HG03045 (cell line): ENCODE data around the gene PIEZO2.

Experiments
- ATAC-seq: cut with Tn5 transposase; IDR thresholded peaks from one replicate; pipeline ENCODE4 v1.9.1; 2021; ENCODE audit warnings: mild to moderate bottlenecking, moderate library complexity; ENCODE audit not compliant: unreplicated experiment

PIEZO2 gene

DNA sequence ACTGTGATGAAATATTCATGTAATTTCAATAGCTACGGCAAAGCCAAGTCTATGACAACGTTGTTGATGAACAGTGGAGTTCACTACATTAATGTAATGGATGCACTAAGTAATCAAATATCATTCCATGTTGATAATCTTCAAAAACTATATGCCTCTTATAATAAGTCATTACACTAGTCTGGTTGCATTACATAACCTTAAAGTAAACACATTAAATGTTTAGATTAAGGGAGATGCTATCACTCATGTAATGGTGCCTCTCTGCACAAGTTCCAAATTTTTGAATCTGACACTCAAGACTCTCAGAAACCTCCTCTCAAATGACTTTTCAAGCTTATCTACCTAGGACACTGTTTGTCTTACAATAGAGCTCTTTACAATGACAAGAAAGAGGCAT is 35.4 kb downstream of the PIEZO2 start:
- no peak for ATAC-seq

DNA sequence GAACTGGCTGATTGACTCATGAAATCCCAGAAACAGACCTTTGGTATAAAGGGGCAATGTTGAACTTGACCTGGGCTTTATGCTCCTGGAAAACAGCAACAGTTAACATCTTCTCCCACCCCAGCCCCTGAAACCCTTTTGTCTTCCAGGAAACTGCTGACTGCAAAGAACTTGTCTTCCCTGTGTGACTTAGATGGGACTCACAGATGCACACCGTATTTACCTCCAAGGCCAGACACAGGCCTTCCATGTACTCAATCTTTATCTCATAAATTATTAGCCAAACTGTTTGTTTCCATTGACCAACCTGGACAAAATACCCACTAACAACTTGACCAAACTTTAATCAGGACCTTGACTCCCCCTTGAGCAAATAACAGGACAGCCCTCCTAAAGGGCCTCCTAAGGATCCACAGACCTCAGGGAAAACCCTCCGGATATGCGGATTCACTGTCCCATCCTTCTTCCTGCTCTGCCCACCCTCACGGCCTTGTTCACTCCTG is 36.3 kb downstream of the PIEZO2 start:
- ATAC-seq, result no peak

DNA sequence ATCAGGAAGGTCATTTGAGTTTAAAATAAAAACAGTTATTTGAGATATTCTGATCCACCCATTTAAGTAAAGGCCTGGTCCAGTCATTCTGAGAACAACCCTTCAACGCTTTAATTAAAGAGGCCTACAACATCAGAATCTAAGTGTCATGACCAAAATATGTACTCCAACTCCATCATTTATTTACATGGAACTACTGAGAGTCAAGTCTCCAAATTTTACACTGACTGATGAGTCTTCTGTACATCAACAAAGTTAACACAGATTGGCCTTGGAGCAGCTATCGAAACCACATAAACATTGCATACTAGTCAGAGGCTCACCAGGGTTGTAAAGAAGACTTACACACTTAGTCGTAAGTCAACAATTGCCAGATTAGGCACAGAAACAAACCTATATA is 37.1 kb downstream of the PIEZO2 start:
- ATAC-seq, result no peak

DNA sequence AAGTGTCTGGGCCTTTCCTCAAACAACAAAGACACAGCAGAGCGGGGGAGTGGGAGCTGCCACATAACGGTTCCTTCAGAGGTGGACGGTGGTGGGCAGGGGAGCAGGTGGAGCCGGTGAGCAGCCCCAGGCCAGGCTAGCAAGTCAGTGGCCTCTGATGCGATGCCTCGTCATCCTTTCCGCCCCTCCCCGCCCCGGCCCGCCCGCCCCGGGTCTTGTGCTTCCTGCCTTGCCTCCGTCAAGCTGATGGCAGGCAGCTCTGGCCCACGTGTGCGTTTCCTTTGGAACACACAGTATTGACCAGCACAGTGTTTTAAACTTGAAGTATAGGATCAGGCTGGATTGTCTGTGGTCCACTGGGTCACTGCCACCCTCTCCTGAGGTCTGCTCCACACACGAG is 38.9 kb downstream of the PIEZO2 start:
- ATAC-seq, result no peak

DNA sequence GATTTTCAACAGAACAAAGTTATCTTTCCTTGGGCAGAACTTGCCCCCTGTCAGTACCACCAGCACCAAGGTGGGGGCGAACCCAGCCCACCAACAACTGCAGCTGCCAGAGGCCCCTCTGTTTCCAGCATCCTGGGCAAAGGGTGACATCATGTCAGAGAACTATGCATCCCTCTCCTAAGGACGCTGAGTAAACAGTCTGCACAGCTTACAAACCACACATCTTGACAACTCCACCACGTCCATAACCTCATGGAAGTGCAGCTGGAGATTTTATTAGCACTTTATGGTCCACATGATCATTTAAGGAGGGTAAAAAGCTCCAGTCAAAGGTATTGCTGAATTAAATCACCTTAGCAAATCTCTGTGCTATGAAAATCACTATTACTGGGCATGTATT is 40.4 kb downstream of the PIEZO2 start:
- no peak for ATAC-seq

DNA sequence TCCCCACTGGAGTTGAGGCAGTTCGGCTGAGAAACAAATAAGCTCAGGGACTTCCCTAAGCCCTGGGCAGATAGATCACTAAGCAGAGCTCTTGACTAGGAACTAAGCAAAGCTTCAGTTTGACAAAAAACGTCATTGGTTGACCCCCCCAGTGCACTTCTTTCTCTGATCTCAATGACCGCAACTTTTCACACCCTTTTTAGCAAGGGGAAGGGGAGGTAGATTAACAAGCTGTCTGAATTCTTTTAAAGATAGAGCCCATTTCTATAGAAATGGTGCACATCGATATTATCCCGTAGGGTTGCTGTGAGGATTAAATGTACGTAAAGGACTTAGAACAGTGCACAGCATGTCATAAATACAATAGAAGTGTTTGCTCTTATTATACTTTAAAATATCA is 42.5 kb downstream of the PIEZO2 start:
- no peak for ATAC-seq

DNA sequence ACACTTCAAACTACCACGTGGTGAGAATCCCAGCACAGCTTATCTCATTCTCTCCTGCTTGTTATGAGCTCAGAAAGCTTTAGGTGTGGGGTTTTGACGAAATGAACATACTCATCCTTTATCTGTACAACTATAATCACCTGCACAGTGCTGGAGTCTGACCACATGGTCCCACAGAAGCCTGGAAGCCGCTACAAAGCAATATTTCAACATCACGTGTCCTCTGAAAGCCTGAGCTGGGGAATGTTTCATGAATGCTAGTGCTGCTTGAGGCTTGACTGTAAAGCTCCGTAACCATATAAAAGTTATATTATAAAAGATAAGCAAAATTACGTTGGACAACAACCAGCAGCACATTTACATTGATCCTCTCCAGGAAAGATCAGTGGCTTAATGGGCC is 43.9 kb downstream of the PIEZO2 start:
- no peak for ATAC-seq

DNA sequence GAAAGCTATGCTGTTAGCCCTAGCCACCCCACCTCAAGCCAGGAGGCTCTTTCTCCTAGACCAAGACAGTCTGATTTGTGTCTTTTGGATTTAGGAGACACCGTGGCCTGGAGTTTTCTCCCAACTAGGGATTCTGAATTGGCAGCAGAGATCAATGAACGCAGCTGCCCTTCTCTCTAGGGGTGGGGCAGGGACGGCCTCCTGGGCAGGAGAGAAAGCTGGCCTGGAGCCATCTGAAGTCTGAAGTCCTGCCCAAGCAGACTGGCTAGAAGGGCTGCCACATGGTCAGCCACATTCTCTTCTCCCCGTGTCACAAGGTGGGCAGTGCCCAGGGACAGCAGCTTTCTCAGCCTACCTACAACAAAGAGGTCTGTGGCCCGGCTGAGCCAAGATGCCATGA is 45.1 kb downstream of the PIEZO2 start:
- ATAC-seq, result no peak

DNA sequence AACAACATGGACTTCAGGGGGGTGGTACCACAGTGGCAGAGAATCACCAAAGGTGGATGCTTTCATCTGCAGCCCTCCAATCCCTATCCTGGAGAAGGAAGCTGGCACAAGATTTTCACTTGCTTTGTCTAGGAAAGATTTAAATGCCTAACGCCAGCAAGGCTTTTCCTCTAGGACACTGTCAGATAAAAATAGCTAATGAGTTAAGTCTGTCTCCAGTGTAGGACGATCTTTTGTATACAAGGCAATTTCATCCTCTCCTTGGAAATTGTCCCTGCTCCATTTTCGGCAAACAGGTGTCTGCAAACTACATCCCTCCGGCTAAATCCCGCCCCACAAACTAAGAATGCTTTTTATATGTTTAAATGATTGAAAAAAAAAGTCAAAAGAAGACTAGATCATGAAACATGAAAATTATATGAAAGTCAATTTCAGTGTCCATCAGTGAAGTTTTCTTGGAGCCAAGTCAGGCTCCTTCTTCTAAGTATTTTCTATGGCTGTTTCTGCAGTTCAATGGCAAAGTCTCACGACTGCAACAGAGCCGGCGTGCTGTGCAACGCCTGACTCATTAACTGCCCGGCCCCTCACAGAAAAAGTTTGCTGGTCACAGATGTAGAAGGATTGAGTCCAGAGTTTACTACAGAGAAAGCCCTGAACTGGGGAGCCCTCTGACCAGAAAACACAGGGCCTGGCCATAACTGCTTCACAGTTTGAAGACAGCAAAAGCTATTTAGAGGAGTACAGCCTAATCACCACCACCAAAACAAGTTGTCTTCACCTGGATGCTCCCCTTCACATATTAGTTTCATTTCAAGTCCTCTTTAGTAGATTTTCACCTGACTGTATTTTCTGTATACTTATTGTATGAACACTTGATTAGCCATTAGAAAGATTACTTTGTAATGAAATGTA is 52.3 kb downstream of the PIEZO2 start:
- ATAC-seq, result no peak

DNA sequence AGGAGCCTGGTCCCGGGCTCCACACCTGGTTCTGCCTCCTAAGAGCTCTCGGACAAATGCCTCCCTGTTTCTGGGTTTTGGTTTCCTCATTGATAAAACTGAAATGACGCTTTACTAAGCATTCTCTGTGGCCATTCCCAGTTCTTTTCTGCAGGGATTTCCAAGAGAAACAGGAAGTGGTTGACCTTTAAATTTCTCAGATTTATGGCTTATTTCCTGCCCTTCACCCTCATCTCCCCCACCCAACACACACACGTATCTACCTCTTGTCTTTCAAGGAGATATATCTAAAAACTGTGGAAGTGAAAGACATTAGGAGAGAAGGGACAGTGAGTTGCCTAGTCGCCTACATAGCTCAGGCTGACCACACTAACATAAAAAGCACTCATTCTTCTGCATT is 53.0 kb downstream of the PIEZO2 start:
- ATAC-seq, result no peak

DNA sequence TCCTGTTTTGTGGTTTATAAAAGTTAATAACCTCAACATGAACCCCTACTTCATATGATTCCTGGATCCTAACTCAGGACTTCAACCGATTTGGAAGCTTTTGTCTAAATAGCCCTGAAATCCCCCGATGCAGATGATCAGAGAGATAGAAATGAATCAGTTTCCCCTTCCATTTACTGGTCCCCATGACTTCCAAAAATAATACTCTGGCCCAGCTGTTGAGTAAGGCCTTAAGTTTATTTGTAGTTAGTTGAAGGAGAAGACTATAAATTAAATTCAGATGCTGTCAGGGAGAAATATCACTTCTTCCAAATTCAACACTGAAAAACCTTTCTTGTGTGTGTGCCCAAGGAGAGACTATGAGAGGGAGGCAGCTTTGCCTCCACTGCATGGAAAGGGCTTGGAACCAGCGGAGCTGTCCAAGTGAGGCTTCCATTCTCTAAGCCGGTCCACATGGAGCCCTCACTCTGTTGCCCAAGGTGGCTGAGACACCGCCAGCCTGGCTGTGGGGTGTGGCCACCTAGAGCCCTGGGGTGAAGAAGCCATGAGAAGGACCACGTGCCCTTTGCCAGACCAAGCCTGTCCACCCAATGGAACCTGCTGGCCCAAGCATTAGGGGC is 53.6 kb downstream of the PIEZO2 start:
- no peak for ATAC-seq

DNA sequence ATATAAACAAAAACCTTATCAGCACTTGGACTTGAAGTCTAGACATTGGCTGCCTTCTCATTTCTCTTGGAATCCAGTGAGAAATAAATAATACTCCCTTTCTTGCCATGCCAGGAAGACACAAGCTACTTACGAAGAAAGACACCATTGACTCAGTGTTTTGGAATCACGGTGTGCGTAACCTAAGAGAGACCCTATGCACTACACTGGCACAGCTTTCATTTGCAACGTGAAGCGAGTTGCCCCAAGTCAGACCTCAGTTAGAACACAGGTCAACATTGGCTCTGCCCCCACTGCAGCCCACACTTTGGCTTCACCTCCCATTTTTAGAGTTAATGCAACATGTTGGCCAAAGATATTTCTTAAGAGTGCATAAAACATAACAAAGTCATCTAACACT is 54.2 kb downstream of the PIEZO2 start:
- ATAC-seq, result no peak

DNA sequence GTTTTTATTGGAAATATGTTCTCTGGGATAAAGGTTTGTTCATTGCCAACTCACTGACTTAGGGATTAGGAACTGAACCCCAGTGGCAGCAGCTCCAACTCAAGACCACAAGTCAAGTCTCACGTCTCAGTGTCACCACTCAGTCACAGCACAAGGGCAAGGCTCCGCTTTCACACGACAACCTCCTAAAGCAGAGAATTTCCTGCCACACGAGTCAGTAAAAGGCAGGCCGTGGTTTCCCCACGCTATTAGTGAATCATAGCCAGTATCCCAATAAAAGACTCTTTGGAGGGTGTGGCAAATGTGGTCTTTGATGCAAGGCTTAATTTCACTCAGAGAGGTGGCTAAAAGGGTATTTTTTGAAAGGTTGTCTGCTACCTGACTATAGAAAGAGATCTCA is 57.6 kb downstream of the PIEZO2 start:
- no peak for ATAC-seq

DNA sequence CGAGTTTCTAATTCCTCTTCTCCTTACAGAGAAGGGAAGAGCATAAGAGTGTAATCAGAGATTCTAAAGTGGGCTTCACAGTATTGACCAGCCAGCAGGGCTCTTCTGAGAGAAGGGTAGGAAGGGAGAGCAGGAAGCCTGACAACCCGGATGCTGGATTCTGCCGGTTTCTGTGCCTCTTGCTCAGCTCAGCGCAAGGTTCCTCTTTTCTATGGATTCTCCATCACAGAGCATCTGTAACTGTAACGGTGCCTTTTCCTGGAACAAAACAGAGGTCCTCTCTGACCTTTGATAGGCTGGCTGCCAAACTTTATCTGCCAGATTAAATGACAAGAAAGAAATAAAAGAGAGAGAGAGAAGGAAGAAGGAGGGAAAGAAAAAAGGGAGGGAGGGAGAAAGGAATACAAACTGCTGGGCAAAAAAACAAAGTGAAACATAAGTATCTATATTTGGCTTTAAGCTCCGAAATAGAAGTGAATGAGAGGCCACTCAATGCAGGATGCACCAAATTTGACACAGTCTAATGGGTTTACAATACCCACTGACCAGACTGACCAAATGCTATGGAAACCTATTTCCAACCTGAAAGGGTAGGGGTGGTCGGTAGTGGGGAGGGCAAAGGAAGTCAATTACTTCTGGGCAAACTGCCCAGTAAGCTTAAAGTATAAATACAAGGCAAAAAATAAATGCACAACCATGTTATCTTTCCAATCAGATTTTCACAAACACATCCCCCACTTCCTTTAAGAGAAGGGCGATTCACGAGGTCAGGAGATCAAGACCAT is 59.2 kb downstream of the PIEZO2 start:
- no peak for ATAC-seq

DNA sequence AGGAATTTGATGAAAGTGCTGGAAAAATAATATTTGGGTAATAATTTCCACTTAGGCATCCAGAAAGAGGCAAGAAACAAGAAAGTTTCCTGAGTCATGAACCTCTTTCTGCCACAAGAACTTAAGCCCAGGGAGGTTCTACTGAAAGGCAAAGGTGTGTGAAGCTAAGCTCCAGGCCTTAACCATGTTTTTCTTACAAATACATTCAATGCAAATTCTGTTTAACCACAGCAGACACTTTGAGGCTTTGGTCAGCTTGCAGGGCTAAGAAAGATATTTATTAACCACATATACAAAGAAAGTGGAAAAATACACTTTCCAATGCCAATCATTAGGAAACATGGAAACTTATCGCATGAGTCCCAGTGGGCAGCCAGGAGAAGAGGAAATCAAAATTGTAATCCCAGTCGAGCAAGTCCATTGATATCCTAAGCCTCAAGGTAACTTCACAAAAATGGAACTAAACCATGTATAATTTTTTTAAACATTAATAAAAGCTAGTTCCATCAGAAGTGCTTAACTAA is 68.3 kb downstream of the PIEZO2 start:
- no peak for ATAC-seq

DNA sequence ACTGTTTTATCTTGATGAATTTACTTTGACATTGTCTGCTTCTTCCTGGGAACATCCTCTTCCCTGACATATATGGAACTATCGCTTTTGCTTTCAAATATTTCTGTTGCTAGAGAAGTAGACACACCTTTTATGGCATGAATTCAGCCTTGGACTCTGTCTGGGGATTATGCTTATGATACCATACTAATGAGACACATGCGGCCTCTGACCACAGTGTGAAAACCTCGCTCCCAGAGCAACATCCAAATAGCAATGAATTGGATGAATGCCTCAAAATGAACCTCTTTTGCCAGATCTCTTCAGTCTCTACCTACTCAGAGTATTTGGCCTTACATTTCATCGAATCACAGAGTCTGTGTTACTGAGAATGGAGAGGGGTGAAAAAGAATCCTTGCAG is 70.9 kb downstream of the PIEZO2 start:
- no peak for ATAC-seq

DNA sequence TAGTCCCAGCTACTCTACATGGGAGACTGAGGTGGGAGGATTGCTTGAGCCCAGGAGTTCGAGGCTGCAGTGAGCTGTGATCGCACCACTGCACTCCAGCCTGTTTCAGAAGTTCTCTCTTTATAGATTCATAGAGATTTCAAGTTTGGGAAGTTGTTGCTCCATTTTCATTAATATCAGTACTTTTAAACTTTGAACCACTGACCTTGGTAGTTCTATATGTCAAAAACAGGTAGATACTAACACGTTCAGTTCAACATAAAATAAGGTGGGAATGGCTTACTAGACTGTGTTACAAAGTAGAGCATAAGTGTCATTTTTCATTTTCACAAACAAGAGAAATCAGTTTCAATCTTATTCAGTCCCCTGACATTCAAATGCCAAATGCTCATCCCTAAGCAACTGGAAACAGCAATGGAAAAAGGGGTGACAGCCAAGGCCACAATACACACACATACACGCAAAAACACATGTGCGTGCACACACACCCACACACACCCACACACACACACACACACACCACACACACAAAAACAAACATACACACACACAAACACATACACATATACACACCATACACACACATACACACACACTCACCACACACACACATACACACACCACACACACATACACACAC is 71.7 kb downstream of the PIEZO2 start:
- ATAC-seq, result no peak

DNA sequence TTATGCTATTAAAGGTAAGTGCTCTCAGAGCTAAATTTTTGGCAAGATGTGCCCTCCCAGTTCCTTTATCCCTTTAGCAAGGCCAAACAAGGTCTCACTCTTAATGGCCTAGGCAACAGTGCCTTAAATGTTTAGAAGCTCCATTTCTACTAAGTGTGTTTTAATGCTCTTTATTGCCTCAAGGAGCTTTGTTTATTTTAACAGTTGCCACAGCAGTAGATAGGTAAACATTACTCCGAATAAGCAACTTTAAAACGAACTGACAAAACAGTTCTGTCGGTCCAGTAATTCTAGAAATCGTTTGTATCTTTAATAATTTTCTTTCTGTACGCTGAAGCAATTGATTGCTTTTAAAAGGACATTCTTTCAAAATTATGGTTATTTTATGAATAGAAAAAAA is 74.5 kb downstream of the PIEZO2 start:
- no peak for ATAC-seq

DNA sequence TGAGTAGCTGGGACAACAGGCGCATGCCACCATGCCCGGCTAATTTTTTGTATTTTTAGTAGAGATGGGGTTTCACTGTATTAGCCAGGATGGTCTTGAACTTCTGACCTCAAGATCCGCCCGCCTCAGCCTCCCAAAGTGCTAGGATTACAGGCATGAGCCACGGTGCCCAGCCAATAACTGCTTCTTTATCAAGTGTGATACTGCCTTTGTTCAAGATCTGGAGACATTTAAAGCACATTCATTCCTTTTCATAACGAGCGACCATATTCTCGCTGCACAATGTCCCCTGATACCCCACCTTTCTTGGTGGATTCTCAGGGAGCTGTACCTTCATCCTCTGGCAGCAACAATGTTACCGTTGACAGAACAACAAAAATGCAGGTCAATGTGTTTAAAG is 75.4 kb downstream of the PIEZO2 start:
- ATAC-seq, result no peak

DNA sequence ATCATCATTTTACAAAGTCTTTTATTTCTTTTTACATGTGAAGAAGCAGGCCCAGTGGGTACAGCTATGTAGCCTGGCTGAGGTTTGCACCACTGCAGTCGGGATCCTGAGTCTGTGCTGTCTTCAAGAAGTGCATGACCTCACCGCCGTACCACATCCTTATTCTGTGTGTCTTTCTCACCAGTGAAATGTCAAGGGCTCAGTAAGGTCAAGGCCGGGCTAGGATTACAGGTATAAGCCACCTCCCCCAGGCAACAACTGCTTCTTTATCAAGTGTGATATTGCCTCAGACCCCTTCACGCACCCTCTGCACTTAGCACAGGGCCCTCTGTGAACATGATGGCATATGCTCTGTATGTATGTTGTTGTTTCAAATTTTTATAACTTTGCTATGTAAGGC is 76.7 kb downstream of the PIEZO2 start:
- no peak for ATAC-seq

DNA sequence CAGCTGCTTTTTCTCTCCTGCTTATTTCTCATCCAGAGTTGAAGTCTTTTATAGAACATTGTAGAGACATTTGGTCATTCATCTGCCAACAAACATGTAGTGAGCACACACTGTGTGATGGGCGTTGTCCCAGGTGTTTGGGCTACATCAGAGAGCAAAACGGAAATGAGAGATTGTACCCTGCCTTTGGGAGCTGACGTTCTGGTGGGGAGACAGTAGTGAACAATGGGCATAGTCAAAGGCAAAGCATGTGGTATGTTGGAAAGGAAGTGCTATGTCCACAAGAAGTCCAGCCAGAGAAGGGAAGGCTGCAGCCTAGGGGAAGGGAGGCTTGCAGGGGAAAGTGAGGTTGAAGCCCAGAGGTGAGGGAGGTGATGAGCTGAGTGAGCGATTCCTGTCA is 78.1 kb downstream of the PIEZO2 start:
- ATAC-seq, result no peak
